ENCODE measurements around the gene SYNE3. TPM values are rescaled to one million over a fixed set of nuclear protein-coding genes. Genes with fewer than 3 reads are reported as not detected.
A peak's percentile ranks its signal among the peaks of the same experiment; 100 is the strongest.

The SYNE3 gene
- total RNA-seq, 1 experiment from 2014 or later = 0.75 TPM

DNA sequence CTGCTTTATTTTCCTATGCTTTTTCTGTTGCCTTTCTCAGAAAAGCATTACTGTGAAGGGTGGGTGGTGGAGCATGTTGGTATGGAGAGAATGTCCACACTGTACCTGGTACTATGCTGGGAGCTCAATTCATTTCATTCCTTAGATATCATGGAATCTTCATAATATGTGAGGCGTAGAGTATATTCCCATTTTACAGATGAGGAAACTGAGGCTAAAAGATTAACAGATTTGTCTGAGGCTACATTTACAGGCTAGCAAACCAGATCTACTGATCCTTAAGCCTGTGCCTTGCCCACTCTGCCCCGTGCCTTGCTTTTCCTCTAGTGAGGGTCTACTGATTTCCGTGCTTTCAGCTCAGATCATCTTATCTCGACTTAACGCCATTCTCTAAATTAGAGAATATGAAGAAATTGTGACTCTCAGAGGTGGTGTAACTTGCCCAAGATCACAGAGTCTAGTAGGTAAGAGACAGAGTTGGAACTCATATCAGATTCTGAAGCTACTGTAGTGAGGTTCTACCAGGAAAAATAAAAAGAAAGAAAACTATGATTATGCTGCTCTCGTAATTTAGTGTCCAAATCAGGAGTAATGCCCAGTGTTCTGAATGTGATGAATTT lies 23.9 kb upstream of the SYNE3 start:
- DNase-seq (ENCODE audit: low spot score) = no peak

DNA sequence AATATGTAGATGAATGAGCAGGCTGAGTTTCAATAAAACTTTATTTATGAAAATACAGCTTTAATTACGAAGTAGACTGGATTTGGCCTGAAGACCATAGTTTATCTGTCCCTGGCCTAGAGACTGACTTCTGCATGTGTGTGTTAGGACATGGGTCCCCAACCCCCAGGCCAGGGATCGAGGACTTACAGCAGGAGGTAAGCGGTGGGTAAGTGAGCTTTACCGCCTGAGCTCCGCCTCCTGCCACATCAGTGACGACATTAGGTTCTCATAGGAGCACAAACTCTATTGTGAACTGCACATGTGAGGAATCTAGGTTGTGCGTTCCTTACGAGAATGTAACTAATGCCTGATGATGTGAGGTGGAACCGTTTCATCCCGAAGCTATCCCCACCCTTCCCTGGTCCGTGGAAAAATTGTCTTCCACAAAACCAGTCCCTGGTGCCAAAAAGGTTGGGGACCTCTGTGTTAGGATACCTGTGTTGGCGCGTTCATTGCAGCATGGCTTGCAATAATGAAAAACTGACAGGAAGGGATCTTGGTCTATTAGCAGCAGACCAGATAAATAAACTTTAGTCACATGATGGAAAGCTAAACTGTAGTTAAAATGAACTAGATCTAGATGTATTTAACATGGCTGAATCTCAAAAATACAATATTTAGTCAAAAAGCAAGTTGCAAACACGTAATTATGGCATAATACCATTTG lies 22.5 kb upstream of the SYNE3 start:
- DNase-seq (ENCODE audit: low spot score) = no peak

DNA sequence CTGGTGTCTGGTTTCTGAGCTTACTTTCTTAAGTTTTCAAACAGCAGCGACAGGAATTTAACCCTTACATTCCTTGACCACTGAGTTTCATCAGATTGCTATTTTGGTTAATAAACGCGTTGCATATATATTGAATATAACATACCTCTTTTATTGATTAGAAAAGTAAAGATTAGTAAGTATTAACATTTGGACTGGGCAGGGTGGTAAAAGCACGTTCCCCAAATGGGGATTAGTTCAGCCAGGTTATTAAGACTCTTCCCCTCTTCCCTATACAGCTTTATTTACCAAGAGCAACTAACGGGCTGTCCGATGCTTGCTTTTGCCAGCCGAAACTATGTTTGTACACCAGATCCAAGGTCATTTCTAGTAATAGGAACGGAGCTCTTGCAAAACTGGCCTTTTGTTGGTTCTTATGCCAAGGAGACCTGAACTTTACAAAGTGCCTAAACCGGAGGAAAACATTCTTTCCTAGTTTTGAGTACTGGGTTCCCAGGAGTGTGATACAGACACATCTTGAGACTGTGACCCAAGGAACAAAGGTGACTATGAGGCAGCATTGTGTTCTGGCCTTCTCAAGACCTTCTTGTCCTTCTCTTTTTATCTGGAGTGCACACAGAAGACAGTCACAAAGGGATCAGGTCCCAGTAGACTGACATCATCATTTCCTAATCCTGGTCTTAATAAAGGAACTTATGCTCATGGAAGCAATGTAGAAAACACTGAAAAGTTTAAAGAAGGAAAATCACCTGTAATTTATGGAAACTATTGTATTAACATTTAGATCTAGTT lies 21.0 kb upstream of the SYNE3 start:
- no peak for DNase-seq (ENCODE audit: low spot score)

DNA sequence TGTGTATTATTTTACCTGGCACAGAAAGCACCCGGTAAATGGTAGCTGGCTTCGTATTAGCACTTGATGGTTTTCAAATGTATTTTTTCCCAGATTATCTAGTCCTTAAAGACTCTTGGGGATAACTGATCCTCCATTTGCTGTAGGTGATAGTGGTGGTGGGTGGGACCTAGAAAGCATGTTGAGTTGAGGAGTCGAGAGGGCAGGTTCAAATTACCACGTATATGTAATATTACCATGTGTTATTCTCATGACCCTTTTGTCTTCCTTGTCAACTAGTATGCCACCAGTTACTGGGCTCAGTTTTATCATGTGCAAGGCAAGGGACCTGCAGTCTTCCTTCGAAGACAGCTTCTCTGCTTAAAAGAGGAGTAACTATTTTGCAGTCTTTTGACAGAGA lies 20.2 kb upstream of the SYNE3 start:
- no peak for DNase-seq (ENCODE audit: low spot score)

DNA sequence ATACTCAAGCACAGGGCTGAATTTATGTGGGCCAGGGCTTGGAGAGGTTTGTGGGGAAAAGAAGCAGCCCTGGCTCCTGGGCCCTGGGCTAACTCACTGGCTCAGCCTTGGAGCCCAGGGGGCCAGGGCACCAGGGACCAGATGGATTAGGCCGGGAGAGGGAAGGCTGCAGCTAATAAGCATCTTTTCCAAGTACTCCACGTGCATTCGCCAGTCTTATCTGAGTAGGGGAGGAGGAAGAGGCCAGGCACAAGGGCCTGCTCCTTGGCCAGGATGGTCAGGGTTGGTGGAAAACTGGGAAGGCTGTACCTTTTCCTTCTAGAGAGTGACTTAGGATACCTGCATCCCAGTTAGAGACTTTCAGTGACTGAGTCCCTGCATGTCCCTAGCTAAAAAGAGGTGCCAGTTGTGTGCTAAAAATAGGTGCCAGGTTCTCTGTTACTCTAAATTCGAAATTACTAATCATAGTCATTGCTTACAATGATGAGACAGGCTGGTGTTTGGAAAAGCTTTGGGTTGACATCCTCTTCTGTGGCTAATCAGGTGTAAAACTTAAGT lies 19.7 kb upstream of the SYNE3 start:
- no peak for DNase-seq (ENCODE audit: low spot score)

DNA sequence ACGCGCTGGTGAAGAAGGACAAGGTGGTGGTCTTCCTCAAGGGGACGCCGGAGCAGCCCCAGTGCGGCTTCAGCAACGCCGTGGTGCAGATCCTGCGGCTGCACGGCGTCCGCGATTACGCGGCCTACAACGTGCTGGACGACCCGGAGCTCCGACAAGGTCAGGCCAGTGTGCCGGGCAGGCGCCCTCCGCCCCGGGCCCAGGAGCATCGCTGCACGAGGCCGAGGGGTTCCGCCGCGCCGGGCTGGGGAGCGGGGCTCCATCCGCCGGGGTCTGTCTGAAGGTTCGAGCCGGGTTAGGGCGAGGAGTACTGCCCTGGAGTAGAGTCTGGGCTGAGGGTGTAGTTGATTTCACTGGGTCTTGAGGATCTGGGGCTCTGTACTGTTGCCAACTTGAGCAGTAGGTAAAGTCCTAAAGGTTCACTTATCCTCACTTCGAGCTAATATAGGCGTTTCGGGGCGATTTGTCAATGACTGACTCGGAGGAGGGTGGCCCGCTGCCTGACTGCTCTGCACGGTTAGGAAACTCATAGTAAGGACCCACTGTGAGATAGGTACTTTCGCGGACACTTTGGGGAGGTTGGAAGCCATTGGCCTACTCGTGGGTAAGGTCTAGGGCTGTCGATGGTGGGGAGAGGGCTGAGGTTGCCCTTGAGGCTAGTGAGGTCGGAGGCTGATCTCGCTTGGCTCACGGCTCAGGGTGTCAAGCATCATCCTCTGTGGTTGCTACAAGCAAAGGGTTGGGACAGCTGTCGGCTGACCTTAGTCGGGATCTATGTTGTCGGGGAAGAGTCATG lies 19.0 kb upstream of the SYNE3 start:
- no peak for DNase-seq (ENCODE audit: low spot score)

DNA sequence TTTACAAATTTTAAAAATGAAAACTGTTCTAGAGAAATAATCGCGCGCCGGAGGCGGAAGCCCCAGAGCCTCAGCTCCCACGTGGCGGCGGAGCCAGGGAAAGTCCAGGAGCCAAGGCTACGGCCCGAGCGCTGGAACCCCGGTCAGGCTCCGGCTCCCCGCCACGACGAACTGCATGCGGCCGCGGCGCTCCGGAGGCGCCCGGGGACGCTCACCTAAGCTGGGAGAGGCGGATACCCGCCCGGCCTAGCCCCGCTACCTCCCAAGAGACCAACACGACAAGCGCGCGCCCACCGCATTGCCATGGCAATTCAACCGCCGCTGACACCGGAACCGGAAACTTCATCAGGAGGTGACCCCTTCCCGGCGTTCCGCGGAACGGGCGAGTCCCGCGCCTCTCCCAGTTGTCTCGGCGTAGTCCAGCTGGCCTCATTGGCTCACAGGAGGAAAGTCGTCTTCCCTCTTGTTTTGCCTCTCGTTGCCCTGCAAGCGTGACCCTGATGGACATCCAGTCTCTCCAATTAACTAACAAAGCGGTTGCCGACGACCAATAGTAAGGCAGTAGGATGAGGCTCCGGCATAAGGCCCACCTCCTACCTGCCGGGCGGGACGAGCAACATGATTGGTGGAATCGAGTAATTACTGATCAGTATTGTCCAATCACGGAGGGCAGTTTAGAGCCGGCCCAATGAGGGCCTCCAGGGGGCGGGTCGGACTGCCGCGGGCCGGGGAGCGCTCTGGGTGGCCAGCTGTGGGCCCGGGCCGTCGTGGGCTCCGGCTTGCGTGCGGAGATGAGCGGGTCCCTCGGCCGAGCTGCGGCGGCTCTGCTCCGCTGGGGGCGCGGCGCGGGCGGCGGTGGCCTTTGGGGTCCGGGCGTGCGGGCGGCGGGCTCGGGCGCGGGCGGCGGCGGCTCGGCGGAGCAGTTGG lies 18.1 kb upstream of the SYNE3 start, which contains the start of gene GLRX5:
TSS of gene GLRX5 (plus strand) at position 752 of the 927 bp plus-strand sequence. CDS start at position 792, 40 bp downstream.
- peak; percentile 100 for DNase-seq (ENCODE audit: low spot score)

DNA sequence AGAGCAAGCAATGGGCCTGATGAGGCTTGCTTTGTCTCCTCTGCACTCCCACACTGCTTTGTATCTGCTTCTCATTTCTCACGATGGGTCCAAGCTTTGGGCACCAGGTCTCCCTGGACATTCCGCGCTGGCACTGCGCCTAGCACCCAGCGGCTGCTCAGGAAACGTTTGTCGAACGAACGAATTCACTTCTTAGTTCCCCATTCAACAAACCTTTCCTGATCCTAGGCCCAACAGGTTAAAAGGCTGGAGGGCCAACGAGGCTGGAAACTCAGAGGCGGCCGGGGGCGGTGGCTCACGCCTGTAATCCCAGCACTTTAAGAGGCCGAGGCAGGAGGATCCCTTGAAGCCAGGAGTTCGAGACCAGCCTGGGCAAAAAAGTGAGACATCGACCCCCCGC lies 17.4 kb upstream of the SYNE3 start:
- no peak for DNase-seq (ENCODE audit: low spot score)

DNA sequence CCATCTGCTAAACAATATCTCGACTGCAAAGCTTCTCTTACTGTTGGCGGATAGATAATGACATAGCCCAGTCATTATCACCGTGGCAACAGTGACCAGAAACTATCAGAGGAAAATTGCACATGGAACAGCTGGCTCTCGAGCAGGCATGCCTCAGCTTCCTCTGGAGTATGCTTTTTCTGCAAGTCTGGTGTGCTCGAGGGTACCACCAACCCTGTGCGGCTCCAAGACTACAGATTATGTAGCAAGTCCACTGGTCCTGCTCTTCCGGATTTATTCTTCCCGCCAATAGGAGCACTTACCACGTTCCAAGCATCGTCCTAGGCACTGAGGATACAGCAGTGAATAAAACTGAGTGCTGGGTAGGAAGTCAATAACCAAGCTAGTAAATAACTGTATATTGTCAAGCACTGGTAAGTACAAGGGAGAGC lies 17.0 kb upstream of the SYNE3 start:
- DNase-seq (ENCODE audit: low spot score) = no peak

DNA sequence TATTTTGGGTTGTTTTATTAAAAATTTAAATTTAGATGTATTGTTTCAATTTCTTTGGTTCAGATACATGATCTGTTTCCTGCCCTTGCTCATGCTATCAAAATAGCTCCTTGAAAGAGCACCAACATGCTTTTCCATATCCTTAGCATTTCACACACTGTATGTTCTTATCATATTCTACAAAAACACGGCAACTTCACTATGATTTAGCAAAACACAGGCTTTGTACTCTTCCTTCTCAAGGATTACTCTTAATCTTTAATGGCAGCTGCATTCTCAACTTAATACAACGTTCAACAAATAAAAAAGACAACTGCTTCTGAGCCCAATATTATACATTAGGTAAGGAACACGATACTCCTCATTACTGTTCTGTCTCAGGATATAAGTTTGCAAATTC lies 15.5 kb upstream of the SYNE3 start:
- DNase-seq (ENCODE audit: low spot score) = no peak

DNA sequence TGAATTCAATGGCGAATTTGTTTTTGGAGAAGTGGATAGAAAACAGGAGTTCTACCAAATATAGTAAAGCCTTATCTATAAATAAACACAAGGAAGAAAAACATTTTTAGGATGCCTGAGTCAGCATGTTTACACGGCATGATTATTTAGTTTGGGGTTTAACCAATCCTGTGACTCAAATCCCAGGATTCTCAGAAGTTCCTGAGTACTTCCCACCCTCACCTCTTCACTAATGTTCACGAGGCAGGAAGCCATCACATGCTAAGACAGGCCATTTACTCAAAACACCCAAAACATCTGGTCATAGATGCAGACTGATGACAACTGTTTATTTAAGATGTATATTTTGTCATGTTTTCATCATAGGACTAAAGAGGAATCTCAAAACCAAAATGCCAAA lies 15.0 kb upstream of the SYNE3 start:
- DNase-seq (ENCODE audit: low spot score) = peak; percentile 63

DNA sequence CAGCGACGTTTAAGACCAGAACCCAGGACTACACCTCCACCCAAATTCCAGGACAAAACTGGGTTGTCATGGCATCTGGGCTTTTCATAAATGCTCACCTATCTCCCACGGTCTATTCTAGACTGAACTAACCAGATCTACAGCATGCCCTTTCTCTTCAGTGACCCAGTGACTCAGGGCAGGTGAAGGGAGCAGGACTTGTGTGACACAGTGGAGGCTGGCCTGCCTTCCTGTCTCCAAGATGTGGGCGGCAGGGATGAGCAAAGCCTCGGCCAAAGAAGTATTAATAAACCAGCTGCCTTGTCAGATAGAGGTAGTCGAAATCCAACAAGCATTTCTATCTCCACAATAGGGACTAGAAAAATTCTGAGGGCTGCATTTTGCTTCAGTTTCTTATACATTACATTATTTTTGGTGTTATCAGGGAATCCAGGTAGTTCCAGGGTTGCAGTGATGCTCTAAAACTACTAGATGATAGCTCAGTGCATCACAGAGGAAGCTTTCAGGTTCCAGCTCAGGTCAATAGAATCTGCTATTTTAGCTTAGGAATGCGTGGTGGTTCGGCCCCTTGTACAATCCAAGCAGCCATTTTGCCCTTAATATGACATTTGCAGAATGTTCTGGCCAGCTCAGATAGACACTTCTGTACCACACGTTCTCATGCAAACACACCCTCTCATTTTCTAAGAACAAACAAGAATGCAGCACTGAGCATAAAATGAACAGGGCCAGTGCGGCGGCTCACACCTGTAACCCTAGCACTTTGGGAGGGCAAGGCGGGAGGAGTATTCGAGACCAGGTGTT lies 14.2 kb upstream of the SYNE3 start:
- no peak for DNase-seq (ENCODE audit: low spot score)

DNA sequence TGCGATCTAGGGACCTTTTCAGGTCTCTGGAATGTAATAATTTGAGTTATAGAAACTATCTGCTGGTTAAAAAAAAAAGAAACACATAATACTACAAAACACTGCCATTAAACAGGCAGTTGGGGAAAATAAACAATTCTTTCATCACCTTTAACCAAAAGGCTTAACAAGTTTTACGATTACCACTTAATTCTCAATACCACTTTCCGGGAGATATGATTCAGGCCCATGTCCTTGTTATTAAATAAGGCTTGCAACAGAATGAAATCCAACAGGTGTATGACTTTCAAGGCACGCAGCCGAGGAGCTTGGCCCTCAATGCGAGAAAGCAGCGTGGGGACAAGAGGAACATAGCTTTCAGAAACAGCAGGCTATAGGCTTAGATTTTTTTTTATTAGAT lies 12.8 kb upstream of the SYNE3 start:
- DNase-seq (ENCODE audit: low spot score) = no peak

DNA sequence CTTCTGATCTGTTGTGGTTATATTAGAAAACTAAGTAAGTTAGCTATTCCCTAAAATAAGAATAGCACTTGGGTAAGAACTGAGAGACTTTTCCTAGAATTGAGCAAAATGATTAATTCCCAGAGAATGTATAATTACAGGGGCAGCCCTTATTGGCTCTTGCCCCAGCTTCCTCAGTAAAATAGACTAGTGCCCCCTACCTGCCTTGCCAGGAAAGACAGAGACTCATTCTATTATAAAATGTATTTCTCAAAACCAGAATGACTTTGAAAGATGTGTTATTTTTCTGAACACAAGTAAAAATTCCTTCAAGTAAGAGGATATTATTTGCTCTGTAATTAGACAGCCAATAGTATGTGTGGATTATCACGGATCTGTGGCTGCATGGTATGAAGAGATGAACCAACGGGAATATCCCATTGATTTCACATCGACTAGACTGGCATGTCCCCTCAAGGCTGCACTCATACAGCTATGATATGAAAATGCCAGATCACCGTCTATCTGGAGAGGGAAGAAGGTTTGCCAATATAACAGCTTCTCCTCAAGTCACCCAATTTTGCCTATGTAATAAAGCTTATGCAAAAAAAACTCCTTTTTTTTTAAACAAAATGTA lies 11.0 kb upstream of the SYNE3 start:
- DNase-seq (ENCODE audit: low spot score) = no peak

DNA sequence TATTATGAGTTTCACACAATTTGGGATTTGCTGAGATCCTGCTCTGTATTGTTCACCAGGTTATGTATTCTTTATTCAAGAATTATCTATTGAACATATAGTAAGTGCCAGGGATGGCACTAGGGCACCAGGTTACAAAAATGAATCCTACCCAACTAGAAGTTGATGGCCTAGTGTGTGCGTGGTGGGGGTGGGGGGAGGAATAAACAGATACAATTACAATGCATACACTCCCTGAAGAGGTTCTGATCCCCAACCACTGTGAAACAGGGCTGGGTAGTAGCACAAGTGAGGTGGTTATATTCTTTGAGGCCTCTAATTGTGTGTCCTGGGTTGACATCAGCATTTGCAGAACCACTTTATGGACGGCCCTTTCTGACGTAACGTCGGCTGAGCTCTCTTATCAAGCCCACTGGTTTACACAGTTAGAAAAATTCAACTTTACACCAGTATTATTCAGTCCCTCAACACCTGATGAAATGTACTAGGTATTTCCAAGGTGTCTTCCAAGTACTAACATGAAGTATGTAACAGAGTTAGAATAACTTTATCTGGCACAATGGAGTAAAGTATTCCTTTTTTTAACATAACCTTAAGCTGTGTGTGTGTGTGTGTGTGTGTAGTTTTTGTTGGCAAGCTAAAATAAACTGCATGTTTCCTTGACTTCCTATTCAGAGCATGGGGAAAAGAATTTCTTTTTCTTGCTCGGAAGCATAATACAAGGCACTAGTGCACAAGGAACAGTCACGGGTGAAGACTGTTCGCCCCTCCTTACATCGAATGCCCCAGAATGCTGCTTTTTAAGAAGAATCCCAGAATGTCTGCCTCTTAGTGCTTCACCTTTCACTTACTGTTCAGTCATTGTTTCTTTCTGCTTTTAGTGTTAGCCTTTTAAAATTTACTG lies 10.3 kb upstream of the SYNE3 start:
- no peak for DNase-seq (ENCODE audit: low spot score)

DNA sequence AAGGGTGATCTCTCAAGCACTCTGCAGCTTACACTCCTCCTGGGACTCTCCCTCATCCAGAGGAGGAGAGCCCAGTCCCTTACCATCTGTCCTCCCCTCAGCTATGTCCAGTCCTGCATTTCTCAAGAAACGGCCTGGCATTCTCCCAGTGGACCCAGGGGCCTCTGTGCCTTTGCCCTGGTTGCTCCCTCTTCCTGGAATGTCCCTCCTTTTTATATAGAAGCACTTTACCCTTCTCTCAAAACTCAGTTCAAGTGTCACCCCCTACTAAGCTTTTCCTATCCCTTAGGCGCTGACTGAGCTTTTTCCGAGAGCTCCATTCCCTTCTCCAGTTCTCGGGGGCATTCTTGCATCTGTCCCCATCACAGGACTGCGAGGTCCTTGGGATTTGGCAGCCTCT lies 9.5 kb upstream of the SYNE3 start:
- no peak for DNase-seq (ENCODE audit: low spot score)

DNA sequence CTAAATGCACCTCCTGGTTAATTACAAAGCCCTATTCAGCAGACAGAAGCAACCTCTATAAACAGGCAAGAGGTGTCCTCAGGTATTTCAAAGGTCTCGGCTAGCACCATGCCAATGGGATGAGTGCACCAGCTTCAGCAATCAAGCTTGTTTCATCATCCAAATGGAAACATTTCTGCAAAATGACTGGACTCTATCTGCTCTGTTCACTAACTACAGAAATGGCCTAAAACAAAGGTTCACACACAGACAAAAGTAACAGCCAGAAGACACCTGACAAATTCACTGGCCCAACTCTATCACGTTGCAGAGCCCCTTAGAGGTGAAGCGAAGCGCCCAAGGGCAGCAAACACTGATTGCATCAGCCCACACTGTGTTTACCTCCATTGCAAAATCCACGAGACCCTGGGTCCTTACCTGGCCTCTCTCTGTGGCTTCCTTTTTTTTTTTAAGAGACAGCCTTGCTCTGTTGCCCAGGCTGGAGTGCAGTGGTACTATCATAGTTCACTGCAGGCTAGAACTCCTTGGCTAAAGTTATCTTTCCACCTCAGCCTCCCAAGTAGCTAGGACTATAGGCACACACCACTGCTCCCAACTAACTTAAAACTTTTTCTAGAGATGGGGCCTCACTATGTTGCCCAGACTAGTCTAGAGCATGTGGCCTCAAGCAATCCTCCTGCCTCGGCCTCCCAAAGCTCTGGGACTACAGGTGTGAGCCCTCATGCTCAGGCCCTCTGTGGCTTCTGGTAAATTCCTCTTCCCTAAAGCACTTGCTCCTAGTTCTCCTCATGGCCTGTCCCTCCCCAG lies 8.5 kb upstream of the SYNE3 start:
- DNase-seq (ENCODE audit: low spot score) = no peak

All from H4 (cell line).